HG03097 (cell line): ENCODE measurements around the gene CRK.

Experiments
- ATAC-seq: cut with Tn5 transposase; IDR thresholded peaks from one replicate; pipeline ENCODE4 v1.9.1; 2021; ENCODE audit not compliant: unreplicated experiment, low FRiP score

The CRK gene

GRCh38 chr17:1486802-1487695 is 31.0 kb upstream of the CRK start:
- no peak for ATAC-seq

- ATAC-seq, result no peak
Observed at GRCh38 chr17:1485423-1486376, 29.7 kb upstream of the CRK start.

- ATAC-seq, result peak; percentile 44
Observed at GRCh38 chr17:1484676-1485422, 28.8 kb upstream of the CRK start.

- no peak for ATAC-seq
Observed at GRCh38 chr17:1484060-1484535, 28.1 kb upstream of the CRK start.

- no peak for ATAC-seq
Observed at GRCh38 chr17:1482680-1483079, 26.6 kb upstream of the CRK start.

- no peak for ATAC-seq
Observed at GRCh38 chr17:1481736-1482135, 25.7 kb upstream of the CRK start.

- ATAC-seq, result no peak
Observed at GRCh38 chr17:1480747-1481465, 24.9 kb upstream of the CRK start.

GRCh38 chr17:1478418-1478817 is 22.4 kb upstream of the CRK start:
- no peak for ATAC-seq

- no peak for ATAC-seq
Observed at GRCh38 chr17:1475321-1475854, 19.4 kb upstream of the CRK start.

GRCh38 chr17:1474402-1475189 is 18.6 kb upstream of the CRK start:
- ATAC-seq, result peak; percentile 59

- ATAC-seq, result no peak
Observed at GRCh38 chr17:1473841-1474240, 17.8 kb upstream of the CRK start.

- ATAC-seq, result no peak
Observed at GRCh38 chr17:1473170-1473569, 17.1 kb upstream of the CRK start.

- no peak for ATAC-seq
Observed at GRCh38 chr17:1471911-1472821, 16.1 kb upstream of the CRK start.

- ATAC-seq, result no peak
Observed at GRCh38 chr17:1471490-1471889, 15.5 kb upstream of the CRK start.

- ATAC-seq, result no peak
Observed at GRCh38 chr17:1470755-1471462, 14.9 kb upstream of the CRK start.

- no peak for ATAC-seq
Observed at GRCh38 chr17:1470071-1470754, 14.2 kb upstream of the CRK start.
